Daoy (cell line): ENCODE results near the gene PLXNC1. TPM values are rescaled to one million over a fixed set of nuclear protein-coding genes. Genes with fewer than 3 reads are reported as not detected.

ENCODE experiments used
- DNase-seq: peaks from one replicate; pipeline ENCODE4 v3.0.0-alpha.2; 2015; ENCODE audit warnings: low read depth
- total RNA-seq: library from RNA; depleted of rRNA; stranded (reverse); fragments of >200 nt; shearing (Covaris generic); gene quantifications from 2 replicates; pipeline ENCODE4 v1.2.3, GENCODE V29; 2014

PLXNC1 gene
- total RNA-seq, 1 experiment from 2014 or later = 2.1 TPM

DNA sequence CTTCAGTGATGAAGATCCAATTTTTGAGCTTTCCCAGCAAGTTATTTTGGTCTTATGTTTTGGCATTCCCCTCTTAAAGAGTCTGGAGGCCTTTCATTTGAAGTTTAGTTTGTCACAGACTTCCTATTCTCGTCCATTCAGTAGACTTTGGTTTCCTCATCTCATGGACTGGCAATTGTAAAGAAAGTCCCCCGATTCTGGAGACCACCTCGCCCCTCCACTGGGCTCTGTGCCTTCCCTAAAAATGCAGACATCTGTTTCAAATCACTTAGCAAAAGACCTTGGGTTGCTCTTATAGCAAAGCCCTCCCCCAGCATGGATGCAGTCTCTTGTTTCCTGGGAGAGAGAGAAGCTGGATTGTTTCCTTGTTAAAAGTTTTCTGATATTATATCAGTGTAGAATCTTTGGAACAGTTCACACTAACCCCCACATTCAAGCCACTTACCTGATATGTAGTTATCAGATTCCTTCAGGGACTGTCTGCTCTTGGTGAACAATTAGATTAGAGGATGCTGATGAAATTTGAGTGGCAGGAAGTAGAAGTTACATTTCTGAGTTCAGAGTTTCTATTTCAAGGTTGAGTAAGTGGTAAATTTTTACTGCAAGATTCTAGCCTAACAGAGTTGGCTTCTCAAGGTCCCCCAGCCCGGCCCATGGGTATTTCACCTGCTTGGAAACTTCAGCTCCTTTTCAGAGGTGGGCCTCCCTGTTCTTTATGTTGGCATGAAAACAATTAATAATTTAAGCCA, 56.3 kb downstream of the PLXNC1 start:
- no peak for DNase-seq

GRCh38 chr12:94205822-94206221, 57.4 kb downstream of the PLXNC1 start:
- DNase-seq = no peak

- DNase-seq = no peak
These were observed 58.5 kb downstream of the PLXNC1 start for GRCh38 chr12:94206886-94207285.

GRCh38 chr12:94207467-94207848, 59.1 kb downstream of the PLXNC1 start:
- no peak for DNase-seq

DNA sequence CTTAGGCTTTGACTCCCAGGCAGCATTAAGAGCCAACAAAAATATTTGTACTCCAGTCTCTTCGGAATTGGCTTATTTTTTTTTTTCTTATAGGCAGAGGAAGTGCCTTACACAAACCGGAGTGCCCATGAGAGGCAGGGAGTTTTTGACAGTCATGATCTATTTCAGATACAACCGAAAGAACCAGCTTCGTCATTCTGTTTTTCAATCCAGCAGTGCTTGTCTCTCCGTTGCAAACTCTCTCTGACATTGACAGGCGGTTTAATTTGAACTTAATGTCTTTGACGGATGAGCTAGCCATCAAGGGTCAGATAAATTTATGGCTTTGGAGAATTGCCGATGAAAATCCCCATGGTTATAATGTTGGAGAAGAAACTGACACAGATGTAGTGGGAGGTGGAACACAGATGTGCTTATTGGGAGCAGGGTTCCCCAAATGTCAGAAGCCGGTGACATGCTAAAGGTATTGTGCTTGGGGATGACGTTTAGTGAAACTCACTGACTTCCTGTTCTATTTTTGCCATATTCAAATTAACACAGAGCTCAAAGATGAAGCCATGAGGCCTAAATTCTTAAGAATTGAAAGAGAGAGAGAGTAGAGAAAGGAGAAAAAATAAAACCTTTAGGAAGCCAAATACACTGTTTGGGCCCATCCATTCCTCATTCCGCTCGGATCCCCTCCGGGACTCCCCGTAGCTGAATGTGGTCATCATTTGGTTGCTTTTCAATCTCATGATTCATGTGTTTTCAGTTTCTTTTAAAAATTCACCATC, 59.7 kb downstream of the PLXNC1 start:
- peak; percentile 11 for DNase-seq

DNA sequence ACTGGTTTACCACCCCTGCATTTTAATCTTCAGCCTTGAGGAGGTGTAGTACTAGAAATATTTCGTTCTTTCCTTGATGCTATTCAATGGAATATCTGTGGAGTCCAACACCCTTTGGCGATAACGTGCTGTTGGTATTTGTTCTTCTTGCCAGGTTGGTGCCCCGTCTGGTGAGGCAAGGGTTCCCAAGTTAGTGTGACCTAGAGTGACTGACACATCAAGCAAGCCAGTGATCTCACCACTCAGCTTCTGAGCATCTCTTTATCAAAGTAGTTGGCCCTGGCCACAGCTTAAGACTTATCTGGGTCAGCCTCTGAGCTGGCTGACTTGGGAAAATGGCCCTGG, 60.2 kb downstream of the PLXNC1 start:
- no peak for DNase-seq

DNA sequence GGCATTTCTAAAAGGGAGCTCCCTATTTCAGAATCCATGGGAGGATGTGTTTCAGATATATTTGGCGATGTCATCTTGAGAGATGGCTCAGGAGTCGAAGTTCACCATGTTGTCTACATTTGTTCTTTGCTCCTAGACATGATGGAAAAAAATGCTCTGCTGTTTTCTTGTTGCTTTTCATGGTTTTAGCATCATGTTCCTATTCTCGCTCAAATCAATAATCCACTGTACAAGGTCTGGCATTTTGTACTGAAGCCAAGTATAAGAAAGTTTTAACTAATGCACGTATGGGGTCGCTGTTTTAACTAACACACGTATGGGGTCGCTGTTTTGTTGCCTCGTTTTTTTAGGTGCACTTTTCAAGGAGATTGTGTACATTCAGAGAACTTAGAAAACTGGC, 60.9 kb downstream of the PLXNC1 start:
- DNase-seq = no peak

- no peak for DNase-seq
These were observed 62.6 kb downstream of the PLXNC1 start for GRCh38 chr12:94211021-94211420.

DNA sequence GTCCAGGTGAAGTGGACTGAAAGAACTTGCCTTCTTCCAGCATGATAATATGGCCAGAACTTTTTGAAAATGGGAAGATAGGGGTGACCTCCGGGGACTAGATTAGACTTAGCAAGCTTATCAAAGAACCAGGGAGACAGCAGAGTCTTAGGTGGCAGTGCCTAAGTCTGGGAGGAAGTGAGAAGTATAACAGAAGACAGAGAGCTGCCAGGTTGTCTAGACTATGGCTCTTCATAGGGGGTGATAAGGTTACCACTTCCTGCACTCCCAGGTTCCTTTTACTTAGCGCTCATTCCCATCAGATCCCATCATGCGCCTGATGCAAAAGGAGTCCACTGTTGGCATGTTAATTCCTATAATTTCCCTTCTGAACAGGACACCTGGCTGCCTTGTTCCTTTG, 69.9 kb downstream of the PLXNC1 start:
- DNase-seq = no peak

DNA sequence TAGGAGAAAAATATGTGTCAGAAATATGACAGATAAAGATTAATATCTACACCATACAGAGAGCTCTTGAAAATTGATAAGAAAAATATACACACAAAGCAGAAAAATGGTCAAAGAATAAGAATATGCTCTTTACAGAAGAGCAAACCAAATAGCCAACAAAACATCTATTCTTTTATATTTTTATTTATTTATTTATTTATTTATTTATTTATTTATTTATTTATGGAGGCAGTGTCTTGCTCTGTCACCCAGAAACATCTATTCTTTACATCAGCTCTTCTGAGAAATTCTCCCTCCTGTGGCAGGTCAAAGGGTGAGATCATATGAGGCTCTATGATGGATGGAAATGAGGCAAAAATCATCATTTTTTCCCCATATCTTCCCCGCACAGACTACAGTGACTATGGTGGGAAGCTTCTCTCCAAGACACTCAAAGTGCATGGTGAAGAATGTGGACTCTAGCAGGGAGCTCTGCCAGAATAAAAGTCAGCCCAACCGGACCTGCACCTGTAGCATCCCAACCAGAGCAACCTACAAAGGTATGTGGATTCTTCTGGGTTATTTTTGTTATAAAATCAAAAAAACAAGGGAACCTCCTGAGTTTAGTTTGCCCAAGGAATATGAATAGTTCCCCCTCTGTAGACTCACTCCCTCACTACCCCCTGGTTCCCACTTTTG, 71.4 kb downstream of the PLXNC1 start:
- DNase-seq = no peak

- no peak for DNase-seq
These were observed 72.4 kb downstream of the PLXNC1 start for GRCh38 chr12:94220804-94221203.

DNA sequence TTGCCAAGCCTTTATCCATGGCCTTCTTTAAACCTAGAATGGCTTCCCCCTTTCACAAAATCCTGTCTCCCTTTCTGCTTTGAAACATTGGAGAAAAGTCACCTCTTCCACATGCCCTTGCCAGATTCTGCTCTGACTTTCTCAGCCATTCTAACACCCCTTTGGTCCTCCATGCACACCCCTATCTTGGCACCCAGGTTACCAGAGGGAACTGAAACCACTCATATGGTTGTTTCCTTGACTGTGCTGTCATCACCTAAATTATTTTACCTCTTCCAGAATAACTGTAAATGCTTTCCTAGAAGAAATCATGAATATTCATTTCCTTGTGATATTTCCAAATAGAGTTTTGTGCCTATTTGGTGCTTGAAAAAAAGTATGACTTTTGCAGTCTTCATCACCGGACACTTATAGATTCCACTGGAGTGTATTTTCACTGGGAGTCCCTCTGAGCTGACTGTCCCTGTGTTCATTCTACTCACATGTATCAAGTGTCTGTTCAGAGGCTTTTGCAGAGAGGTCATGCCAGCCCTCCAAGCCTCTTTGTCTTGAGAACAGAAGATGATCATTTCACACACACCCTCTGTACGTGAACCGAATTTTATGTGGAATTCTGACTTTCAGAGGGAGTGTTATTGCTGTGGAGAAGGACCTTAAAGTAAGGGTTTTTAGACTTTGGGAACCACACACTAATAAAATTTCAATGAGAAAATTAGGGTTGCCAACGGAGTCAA, 74.1 kb downstream of the PLXNC1 start:
- no peak for DNase-seq

DNA sequence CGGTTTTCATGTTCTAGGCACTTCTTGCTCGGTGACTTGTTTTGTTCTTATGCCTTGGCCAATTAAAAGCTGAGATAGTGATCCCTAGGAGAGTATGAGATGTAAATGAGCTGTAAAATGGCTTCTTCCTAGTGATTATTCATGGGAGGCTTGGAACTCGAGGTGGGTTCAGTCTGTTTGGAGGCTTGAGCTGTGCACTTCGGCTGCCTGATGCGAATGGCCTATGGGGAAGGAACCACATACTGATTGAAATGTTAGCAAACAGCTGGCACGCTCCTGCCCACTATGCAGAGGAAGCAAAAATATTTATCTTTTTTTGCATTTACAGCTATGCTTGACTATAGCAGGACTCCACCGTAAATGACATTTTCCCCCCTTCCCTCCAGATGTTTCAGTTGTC, 75.5 kb downstream of the PLXNC1 start:
- DNase-seq = no peak

DNA sequence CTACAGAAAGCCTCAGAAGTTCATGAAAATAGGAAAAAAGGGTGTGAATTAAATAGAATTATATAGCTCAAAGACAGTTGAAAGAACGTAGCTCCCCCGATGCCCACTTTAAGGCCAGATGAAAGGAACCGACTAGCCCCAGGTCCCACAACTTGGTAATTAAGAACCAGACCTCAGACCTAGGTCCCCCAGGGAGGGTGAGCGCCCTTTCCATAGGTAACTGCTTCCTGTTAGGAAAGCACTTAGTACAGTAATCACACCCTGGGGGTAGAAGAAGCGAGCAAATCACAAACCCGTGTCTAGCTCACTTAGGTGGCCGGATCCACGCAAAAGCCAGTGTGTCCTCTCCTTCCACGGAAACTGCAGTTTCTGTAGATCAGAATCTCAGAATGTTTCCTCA, 77.1 kb downstream of the PLXNC1 start:
- DNase-seq = no peak

- DNase-seq = no peak
These were observed 77.7 kb downstream of the PLXNC1 start for GRCh38 chr12:94225947-94226630.

GRCh38 chr12:94227066-94227465, 78.7 kb downstream of the PLXNC1 start:
- no peak for DNase-seq

DNA sequence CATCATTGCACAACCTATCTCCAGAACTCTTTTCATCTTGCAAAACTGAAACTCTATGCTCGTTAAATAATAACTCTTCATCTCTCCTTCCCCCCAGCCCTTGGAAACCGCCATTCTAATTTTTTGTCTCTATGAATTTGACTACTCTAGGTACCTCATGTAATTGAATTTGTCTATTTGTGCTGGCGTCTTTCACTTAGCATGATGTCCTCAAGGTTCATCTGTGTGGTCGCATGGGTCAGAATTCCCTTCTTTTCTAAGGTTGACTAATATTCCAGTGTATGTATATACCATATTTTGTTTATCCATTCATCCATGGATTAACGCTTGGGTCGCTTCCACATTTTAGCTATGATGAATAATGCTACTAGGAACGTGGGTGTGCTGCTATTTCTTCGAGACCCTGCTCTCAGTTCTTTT, 80.1 kb downstream of the PLXNC1 start:
- DNase-seq = no peak

- no peak for DNase-seq
These were observed 81.5 kb downstream of the PLXNC1 start for GRCh38 chr12:94229902-94230301.

DNA sequence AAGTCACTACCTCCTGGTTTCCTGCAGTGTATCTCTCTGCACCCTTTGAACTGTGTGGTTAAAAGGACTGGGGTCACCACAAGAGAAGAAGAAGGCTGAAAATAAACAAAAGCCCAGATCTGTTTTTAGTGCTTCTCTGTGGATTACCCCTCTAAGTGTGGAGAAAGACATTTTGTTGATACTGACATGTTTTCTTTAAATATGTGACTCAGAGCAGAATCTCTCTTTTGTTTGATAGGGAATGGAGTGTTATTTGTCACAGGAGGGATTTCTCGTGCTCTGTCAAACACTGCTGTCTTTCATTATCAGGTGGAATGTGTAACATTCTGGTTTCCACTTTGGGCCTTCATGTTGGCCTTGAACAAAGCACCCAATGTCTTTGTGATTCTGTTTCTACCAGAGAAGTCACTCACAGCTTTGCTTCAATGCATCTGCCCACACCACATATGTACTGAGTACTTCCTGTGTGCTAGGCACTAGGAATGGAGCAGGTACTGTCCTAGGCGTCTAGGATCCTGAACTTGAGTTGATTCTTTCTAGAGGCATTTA, 82.1 kb downstream of the PLXNC1 start:
- DNase-seq = no peak

DNA sequence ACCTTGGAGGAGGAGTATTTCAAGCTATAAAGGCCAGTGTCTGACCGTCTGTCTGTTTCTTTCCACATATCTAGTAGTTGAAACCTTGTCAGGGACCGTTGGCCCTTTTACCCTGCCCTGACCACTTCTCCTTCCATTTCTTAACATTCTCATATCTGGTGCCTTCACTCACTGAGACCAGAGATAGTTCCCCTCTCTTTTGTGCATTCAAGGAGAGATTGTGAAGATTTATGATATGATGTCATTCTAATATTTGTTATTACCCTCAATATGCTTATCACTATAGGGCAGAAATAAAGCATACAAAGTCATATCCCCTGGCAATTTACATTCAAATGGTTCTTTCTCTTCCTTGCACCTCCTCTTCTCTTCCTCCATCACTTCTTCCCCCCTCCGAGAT, 83.3 kb downstream of the PLXNC1 start:
- no peak for DNase-seq

DNA sequence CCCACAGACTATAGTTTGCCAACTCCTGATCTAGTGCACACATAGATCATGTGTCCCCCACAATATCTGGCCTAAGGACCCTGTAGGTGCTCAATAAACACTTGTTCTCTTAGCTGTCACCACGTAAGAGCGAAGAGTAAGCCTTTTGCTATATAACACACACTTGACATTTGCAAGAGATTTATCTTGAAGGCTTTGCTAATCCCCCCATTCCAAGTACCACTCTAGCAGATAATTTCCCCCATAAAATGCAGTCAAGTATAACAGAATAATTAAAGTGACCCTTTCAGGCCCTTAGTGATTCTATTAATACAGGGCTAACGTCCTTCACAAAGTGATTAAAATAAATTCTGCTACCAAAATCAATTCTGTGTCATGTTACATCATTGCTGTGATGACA, 87.5 kb downstream of the PLXNC1 start:
- DNase-seq = no peak
